Activated CD4-positive, alpha-beta T cell treated with anti-CD3 and anti-CD28 coated beads for 4 hours (primary cell): ENCODE measurements around the gene GPR15LG.

Experiments
- DNase-seq, 2 donors: peaks; one replicate each; pipeline ENCODE4 v3.0.0-alpha.2; 2020

Gene GPR15LG

DNA sequence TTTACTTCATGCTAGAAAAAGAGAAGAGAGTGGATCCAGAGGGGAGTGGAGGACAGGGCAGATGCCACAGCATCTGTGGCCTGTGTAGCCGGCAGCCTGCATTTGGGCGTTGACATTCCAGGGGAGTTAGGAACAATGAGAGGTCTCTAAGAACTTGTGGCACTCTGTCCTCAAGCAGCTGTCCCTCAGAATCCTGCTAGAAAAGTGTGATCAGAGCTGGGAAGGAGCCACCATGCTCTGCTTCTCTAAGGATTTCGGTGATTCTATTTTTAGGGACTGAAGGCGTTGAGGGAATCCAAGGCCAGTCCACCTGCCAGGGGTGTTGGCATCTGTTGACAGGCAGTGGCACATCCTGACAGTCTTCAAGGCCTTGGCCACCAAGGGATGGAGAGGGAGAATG, 44.1 kb downstream of the GPR15LG start:
- no peak for DNase-seq

GRCh38 chr10:84221916-84222315, 48.3 kb downstream of the GPR15LG start:
- DNase-seq = no peak

DNA sequence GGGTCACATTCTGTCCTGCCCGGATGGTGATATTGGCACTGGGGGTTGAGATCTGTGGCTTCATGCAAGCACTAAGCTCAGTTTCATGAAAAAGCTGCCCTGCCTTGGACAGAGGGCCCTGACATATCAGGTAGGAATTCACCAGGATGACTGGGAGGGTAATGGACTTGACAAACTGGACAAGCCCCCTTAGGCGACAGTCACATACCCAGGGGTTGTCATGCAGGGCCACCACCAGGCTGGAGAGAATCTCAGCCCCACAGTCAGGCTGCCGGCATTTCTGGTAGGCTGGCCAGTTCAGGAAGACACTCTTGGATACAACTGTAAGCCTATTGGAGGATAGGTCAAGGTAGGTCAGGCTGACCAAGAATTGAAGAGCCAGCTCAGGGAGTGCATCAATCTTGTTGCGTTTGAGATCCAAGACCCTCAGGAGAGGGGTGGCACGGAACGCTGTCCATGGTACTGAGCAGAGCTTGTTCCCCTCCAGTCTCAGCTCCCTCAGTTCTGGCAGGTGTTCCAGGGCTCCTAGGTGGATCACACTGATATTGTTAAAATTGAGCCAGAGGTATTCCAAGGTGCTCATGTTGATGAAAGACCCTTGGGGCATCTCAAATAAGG, 50.9 kb downstream of the GPR15LG start:
- DNase-seq = no peak

- no peak for DNase-seq
These were observed 52.0 kb downstream of the GPR15LG start, which contains the start of gene LRIT2 for GRCh38 chr10:84225427-84226173. LRIT2 (minus strand) TSS chr10:84225544; CDS start chr10:84225520, 24 bp downstream.

GRCh38 chr10:84226616-84227015, 53.0 kb downstream of the GPR15LG start:
- no peak for DNase-seq

GRCh38 chr10:84227810-84228209, 54.2 kb downstream of the GPR15LG start:
- no peak for DNase-seq

DNA sequence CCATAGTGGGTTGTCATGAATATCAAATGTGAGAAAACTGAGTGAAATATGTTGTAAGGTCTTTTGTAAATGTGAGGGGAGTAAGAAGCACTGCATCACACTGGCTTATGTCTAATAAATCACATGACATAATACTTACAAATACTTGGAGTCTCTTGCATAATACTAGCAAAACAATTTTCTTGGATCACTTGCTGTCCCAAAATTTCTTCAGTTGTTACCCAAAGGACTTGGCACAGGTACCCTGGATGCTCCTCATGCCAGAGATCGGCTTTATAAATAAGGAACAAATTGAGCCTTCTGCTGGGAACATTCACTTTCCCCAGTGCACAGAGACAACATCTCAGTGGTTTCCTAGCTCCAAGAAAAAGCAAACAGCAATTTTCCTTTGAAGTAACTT, 56.8 kb downstream of the GPR15LG start:
- DNase-seq = no peak

- DNase-seq = no peak
These were observed 58.8 kb downstream of the GPR15LG start for GRCh38 chr10:84232376-84232775.

DNA sequence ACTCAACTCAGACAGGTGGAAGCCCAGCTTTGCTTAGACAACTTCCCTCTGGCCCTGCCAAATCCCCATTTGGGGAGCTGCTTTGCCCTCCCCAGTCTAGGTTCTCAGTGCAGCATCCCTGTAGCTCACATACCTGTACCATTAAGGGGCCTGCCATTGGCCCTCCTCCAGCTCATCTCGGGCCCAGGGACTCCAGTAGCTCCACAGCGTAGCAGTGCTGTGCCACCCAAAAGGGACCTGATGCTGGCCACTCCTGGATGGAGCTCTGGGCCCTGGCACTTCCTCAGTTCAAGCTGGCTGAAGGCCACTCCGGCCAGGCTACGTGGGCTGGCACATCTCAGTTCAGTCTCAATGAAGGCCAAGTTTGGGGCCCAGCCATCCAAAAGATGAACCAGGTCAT, 60.3 kb downstream of the GPR15LG start:
- DNase-seq = no peak

- DNase-seq = no peak
These were observed 60.9 kb downstream of the GPR15LG start for GRCh38 chr10:84234479-84234878.
